ENCODE measurements around the gene MTMR12.
A peak's percentile ranks its signal among the peaks of the same experiment; 100 is the strongest.
"Not testable (repeated sequence)": the region's sequence is repeated elsewhere in the genome, so short reads cannot be mapped to it uniquely, and the experiment has no call there.

MTMR12 gene

GRCh38 chr5:32223972-32224609, 88.6 kb downstream of the MTMR12 start:
- H4K20me1 ChIP-seq (ENCODE audit: control insufficient read depth, insufficient read depth, low read depth, low read length): no peaks in the 10 kb centered on the region
- no peak overlapping the region for H3K27ac ChIP-seq (ENCODE audit: low read depth, low read length)
- H3K27me3 ChIP-seq (ENCODE audit: control insufficient read depth, low read length): no peaks in the 10 kb centered on the region
- H3F3A ChIP-seq (ENCODE audit: control insufficient read depth, insufficient read depth): peaks cover 19% of the 10 kb centered on the region
- peaks cover 14% of the 10 kb centered on the region for H3K4me1 ChIP-seq (ENCODE audit: control insufficient read depth, low read length)
- no peak overlapping the region for H3K4me3 ChIP-seq (ENCODE audit: low read length)
- no peaks in the 10 kb centered on the region for H3K79me2 ChIP-seq (ENCODE audit: control insufficient read depth, low read length)
- no peaks in the 10 kb centered on the region for H3K9me2 ChIP-seq (replicated peaks; ENCODE audit: control insufficient read depth, low read length)
- peaks cover 11% of the 10 kb centered on the region for H3K36me3 ChIP-seq (ENCODE audit: control insufficient read depth, low read length)
- TF ChIP-seq CTCF (IDR thresholded peaks at IDR 0.05; ENCODE audit: low read depth, low read length, poor library complexity, severe bottlenecking) (no peak), EZH2phosphoT487 (IDR thresholded peaks at IDR 0.05; ENCODE audit: borderline replicate concordance, low read length) (no peak)
- no peak overlapping the region for H3K4me2 ChIP-seq (ENCODE audit: low read length)
- no peaks in the 10 kb centered on the region for H3K9me3 ChIP-seq (ENCODE audit: control insufficient read depth, insufficient read depth, low read length)

GRCh38 chr5:32222723-32223470, 89.8 kb downstream of the MTMR12 start:
- H3K4me3 ChIP-seq (ENCODE audit: low read length): no peak overlapping the region
- no peaks in the 10 kb centered on the region for H3K79me2 ChIP-seq (ENCODE audit: control insufficient read depth, low read length)
- H3K27me3 ChIP-seq (ENCODE audit: control insufficient read depth, low read length): no peaks in the 10 kb centered on the region
- no peak overlapping the region for H3K27ac ChIP-seq (ENCODE audit: low read depth, low read length)
- no peak for TF ChIP-seq CTCF (IDR thresholded peaks at IDR 0.05; ENCODE audit: low read depth, low read length, poor library complexity, severe bottlenecking)
- TF ChIP-seq EZH2phosphoT487 (IDR thresholded peaks at IDR 0.05; ENCODE audit: borderline replicate concordance, low read length): no peak
- no peaks in the 10 kb centered on the region for H3K9me3 ChIP-seq (ENCODE audit: control insufficient read depth, insufficient read depth, low read length)
- H3F3A ChIP-seq (ENCODE audit: control insufficient read depth, insufficient read depth): peaks cover 24% of the 10 kb centered on the region
- no peaks in the 10 kb centered on the region for H4K20me1 ChIP-seq (ENCODE audit: control insufficient read depth, insufficient read depth, low read depth, low read length)
- H3K36me3 ChIP-seq (ENCODE audit: control insufficient read depth, low read length): peaks cover 2% of the 10 kb centered on the region; the same call in 1 of the 2 replicates
- no peaks in the 10 kb centered on the region for H3K9me2 ChIP-seq (replicated peaks; ENCODE audit: control insufficient read depth, low read length)
- H3K4me1 ChIP-seq (ENCODE audit: control insufficient read depth, low read length): peaks cover 15% of the 10 kb centered on the region
- H3K4me2 ChIP-seq (ENCODE audit: low read length): no peak overlapping the region

GRCh38 chr5:32217886-32218396, 94.8 kb downstream of the MTMR12 start:
- Histone ChIP-seq H3K27ac (ENCODE audit: low read depth, low read length) (peak overlapping the region; percentile 46), H3K4me2 (ENCODE audit: low read length) (peak overlapping the region; percentile 69), H3K36me3 (ENCODE audit: control insufficient read depth, low read length) (no peaks in the 10 kb centered on the region), H3K9me3 (ENCODE audit: control insufficient read depth, insufficient read depth, low read length) (no peaks in the 10 kb centered on the region), H3K27me3 (ENCODE audit: control insufficient read depth, low read length) (no peaks in the 10 kb centered on the region), H3K4me3 (ENCODE audit: low read length) (peak overlapping the region; percentile 42), H3K4me1 (ENCODE audit: control insufficient read depth, low read length) (peaks cover 18% of the 10 kb centered on the region), H4K20me1 (ENCODE audit: control insufficient read depth, insufficient read depth, low read depth, low read length) (no peaks in the 10 kb centered on the region), H3K9me2 (replicated peaks; ENCODE audit: control insufficient read depth, low read length) (no peaks in the 10 kb centered on the region), H3F3A (ENCODE audit: control insufficient read depth, insufficient read depth) (peaks cover 6% of the 10 kb centered on the region; the same call in 1 of the 2 replicates), H3K79me2 (ENCODE audit: control insufficient read depth, low read length) (no peaks in the 10 kb centered on the region)
- TF ChIP-seq EZH2phosphoT487 (IDR thresholded peaks at IDR 0.05; ENCODE audit: borderline replicate concordance, low read length) (no peak), CTCF (IDR thresholded peaks at IDR 0.05; ENCODE audit: low read depth, low read length, poor library complexity, severe bottlenecking) (no peak)

- H3K4me3 ChIP-seq (ENCODE audit: low read length); H3K27ac ChIP-seq (ENCODE audit: low read depth, low read length); H3K9me3 ChIP-seq (ENCODE audit: control insufficient read depth, insufficient read depth, low read length); H4K20me1 ChIP-seq (ENCODE audit: control insufficient read depth, insufficient read depth, low read depth, low read length); H3K79me2 ChIP-seq (ENCODE audit: control insufficient read depth, low read length); H3K4me2 ChIP-seq (ENCODE audit: low read length); H3K9me2 ChIP-seq (replicated peaks; ENCODE audit: control insufficient read depth, low read length); H3K36me3 ChIP-seq (ENCODE audit: control insufficient read depth, low read length); H3F3A ChIP-seq (ENCODE audit: control insufficient read depth, insufficient read depth); H3K27me3 ChIP-seq (ENCODE audit: control insufficient read depth, low read length): not testable (repeated sequence)
- peaks cover 41% of the 10 kb centered on the region for H3K4me1 ChIP-seq (ENCODE audit: control insufficient read depth, low read length)
Measured at GRCh38 chr5:32214344-32214743, 98.4 kb downstream of the MTMR12 start.

All from DOHH2 (cell line).